Neural crest cell (in vitro differentiated cells): ENCODE data around the gene KHSRP. TPM values are rescaled to one million over a fixed set of nuclear protein-coding genes. Genes with fewer than 3 reads are reported as not detected.

Experiments used
- DNase-seq: peaks from one replicate; pipeline ENCODE4 v3.0.0; 2021; ENCODE audit warnings: low read depth, mixed read lengths, low spot score
- H3K27ac Mint-ChIP-seq: one replicate; pipeline ENCODE4 v1.8.0; 2021; ENCODE audit warnings: mild to moderate bottlenecking, mixed read lengths; ENCODE audit not compliant: unreplicated experiment
- H3K27me3 Mint-ChIP-seq: 2 replicates; pipeline ENCODE4 v1.8.0; 2021; ENCODE audit warnings: low read depth, mild to moderate bottlenecking, mixed read lengths
- H3K36me3 Mint-ChIP-seq: 2 replicates; pipeline ENCODE4 v1.8.0; 2021; ENCODE audit warnings: low read depth, mild to moderate bottlenecking, mixed read lengths
- H3K4me1 Mint-ChIP-seq: 2 replicates; pipeline ENCODE4 v1.8.0; 2021; ENCODE audit warnings: mixed read lengths
- H3K4me3 Mint-ChIP-seq: one replicate; pipeline ENCODE4 v1.8.0; 2021; ENCODE audit warnings: mild to moderate bottlenecking, mixed read lengths
- H3K9me3 Mint-ChIP-seq: 2 replicates; pipeline ENCODE4 v1.8.0; 2021; ENCODE audit warnings: mixed read lengths
- CTCF ChIP-seq: fragments of 200-600 bp; sonication (generic); conservative IDR thresholded peaks from 2 replicates; pipeline ENCODE4 v1.5.0; 2021; ENCODE audit warnings: antibody characterized with exemption, mild to moderate bottlenecking
- total RNA-seq: library from RNA; stranded (reverse); gene quantifications from 2 replicates; pipeline ENCODE4 v1.2.1, GENCODE V29; 2021

The KHSRP gene
- total RNA-seq, 1 donor from 2014 or later, result 678 TPM

GRCh38 chr19:6467384-6467783 lies 42.8 kb upstream of the KHSRP start:
- no peak for TF ChIP-seq CTCF
- Mint-ChIP-seq H3K9me3 (no peaks in the 10 kb centered on the region), H3K27ac (no peak overlapping the region), H3K4me1 (peaks cover under 1% of the 10 kb centered on the region), H3K36me3 (no peaks in the 10 kb centered on the region), H3K4me3 (no peak overlapping the region), H3K27me3 (peaks cover 78% of the 10 kb centered on the region)
- DNase-seq, result no peak

- DNase-seq, result no peak
- H3K4me1 Mint-ChIP-seq, result peaks cover 4% of the 10 kb centered on the region
- H3K4me3 Mint-ChIP-seq, result no peak overlapping the region
- peaks cover 83% of the 10 kb centered on the region for H3K27me3 Mint-ChIP-seq
- H3K9me3 Mint-ChIP-seq, result no peaks in the 10 kb centered on the region
- no peak for TF ChIP-seq CTCF
- no peaks in the 10 kb centered on the region for H3K36me3 Mint-ChIP-seq
- no peak overlapping the region for H3K27ac Mint-ChIP-seq
Measured at GRCh38 chr19:6466526-6467248, 42.1 kb upstream of the KHSRP start.

- Mint-ChIP-seq H3K27ac (no peak overlapping the region), H3K36me3 (no peaks in the 10 kb centered on the region), H3K4me1 (peaks cover 5% of the 10 kb centered on the region)
Measured at GRCh38 chr19:6465663-6466062, 41.1 kb upstream of the KHSRP start.

GRCh38 chr19:6465006-6465405 lies 40.4 kb upstream of the KHSRP start:
- peaks cover 2% of the 10 kb centered on the region for H3K36me3 Mint-ChIP-seq
- DNase-seq, result no peak
- H3K27me3 Mint-ChIP-seq, result peaks cover 79% of the 10 kb centered on the region
- TF ChIP-seq CTCF, result no peak
- H3K27ac Mint-ChIP-seq, result no peak overlapping the region
- H3K9me3 Mint-ChIP-seq, result no peaks in the 10 kb centered on the region
- peaks cover 11% of the 10 kb centered on the region for H3K4me1 Mint-ChIP-seq
- H3K4me3 Mint-ChIP-seq, result peak overlapping the region; percentile 33

More at GRCh38 chr19:6465663-6466062, 41.1 kb upstream of the KHSRP start:
- Mint-ChIP-seq H3K9me3 (no peaks in the 10 kb centered on the region), H3K4me3 (no peak overlapping the region), H3K27me3 (peaks cover 80% of the 10 kb centered on the region)
- no peak for TF ChIP-seq CTCF
- DNase-seq, result no peak

- no peak within 1 kb of the TSS for H3K27ac Mint-ChIP-seq
- peaks cover 3% of the 10 kb centered on the region for H3K36me3 Mint-ChIP-seq
- H3K4me3 Mint-ChIP-seq, result peak within 1 kb of the TSS; percentile 33
- no peak for DNase-seq
- TF ChIP-seq CTCF, result no peak
- no peaks in the 10 kb centered on the region for H3K9me3 Mint-ChIP-seq
- H3K27me3 Mint-ChIP-seq, result peaks cover 74% of the 10 kb centered on the region
- H3K4me1 Mint-ChIP-seq, result peaks cover 13% of the 10 kb centered on the region
Measured at GRCh38 chr19:6464070-6464873, 39.7 kb upstream of the KHSRP start, which contains the start of gene CRB3. Gene CRB3, plus strand, starts transcription at chr19:6464271. Its CDS starts 431 bp downstream, at chr19:6464702.
